ENCODE measurements around the gene QARS1.

DNA sequence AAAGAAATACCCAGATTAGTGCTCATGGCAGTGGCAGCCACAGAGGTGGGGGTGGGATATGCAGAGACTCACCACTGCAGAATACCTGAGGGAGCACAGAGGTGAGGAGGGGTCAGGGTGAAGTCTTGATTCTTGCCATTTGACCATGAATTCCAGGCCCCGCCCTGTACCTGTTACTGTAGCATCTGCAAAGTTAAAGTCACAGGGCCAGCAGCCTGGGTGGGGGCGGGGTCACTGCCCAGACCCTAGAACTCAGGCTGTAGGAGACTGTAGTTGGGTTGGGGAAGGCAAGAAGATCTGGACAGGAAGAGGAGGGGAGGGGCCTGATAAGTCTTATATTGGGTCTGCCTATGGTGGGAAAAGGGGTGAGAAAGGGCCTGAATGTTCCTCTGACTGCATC is 47.1 kb upstream of the QARS1 start:
- TF ChIP-seq, protein P1, sequence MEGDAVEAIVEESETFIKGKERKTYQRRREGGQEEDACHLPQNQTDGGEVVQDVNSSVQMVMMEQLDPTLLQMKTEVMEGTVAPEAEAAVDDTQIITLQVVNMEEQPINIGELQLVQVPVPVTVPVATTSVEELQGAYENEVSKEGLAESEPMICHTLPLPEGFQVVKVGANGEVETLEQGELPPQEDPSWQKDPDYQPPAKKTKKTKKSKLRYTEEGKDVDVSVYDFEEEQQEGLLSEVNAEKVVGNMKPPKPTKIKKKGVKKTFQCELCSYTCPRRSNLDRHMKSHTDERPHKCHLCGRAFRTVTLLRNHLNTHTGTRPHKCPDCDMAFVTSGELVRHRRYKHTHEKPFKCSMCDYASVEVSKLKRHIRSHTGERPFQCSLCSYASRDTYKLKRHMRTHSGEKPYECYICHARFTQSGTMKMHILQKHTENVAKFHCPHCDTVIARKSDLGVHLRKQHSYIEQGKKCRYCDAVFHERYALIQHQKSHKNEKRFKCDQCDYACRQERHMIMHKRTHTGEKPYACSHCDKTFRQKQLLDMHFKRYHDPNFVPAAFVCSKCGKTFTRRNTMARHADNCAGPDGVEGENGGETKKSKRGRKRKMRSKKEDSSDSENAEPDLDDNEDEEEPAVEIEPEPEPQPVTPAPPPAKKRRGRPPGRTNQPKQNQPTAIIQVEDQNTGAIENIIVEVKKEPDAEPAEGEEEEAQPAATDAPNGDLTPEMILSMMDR (IDR thresholded peaks at IDR 0.05), result no peak
- TF ChIP-seq EP300 (IDR thresholded peaks at IDR 0.05), result no peak
